Measurements from ENCODE around the gene PIGB. TPM values are rescaled to one million over a fixed set of nuclear protein-coding genes. Genes with fewer than 3 reads are reported as not detected.

PIGB gene
- total and polyA plus RNA-seq, 2 of the 13 experiments (the other 11 are each of a cell fraction or from before 2014, with no cell fraction given) = 14.5 to 19.1 TPM

DNA sequence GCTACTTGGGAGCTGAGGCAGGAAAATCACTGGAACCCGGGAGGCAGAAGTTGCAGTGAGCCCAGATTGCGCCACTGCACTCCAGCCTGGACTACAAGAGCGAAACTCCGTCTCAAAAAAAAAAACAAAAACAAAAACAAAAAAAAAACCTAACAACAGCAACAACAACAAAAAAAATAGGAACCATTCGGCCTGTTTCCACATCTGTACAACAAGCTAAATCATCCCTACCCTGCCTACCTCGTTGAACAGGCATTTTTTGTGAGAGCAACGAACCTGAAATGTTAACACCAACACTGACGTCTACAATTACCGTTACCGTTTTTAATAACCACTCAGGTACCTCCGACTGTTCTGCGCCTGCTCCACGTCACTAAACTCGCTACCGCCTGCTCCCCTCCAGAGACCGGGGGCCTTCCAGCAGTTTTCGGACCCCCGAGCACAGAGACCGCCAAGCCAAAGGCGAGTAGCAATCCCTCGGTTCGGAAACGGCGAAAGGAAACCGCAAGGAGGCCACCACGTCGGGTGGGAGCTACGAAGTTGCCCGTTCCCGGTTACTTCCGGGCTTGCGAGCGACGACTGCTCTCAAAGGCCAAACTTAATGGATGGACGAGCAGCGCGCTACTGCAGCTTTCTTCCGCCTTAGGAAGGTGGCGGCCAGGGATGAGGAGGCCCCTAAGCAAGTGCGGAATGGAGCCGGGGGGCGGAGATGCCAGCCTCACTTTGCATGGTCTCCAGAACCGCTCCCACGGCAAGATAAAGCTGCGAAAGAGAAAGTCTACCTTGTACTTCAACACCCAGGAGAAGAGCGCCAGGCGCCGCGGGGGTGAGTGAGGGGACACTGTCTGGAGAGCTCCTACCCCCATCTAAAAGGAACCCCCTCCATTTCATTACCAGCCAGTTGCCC, at the start of gene PIGB, which contains the start of gene PIGBOS1 (continued):
- TF ChIP-seq, protein P1, sequence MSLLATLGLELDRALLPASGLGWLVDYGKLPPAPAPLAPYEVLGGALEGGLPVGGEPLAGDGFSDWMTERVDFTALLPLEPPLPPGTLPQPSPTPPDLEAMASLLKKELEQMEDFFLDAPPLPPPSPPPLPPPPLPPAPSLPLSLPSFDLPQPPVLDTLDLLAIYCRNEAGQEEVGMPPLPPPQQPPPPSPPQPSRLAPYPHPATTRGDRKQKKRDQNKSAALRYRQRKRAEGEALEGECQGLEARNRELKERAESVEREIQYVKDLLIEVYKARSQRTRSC (CRISPR knock-in tag; IDR thresholded peaks at IDR 0.05; ENCODE audit: low read depth) = no peak
- TF ChIP-seq, protein P2, sequence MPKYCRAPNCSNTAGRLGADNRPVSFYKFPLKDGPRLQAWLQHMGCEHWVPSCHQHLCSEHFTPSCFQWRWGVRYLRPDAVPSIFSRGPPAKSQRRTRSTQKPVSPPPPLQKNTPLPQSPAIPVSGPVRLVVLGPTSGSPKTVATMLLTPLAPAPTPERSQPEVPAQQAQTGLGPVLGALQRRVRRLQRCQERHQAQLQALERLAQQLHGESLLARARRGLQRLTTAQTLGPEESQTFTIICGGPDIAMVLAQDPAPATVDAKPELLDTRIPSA (CRISPR knock-in tag; IDR thresholded peaks at IDR 0.05; ENCODE audit: borderline replicate concordance) = no peak
- TF ChIP-seq HNF4A (CRISPR knock-in tag; IDR thresholded peaks at IDR 0.05) (0 out of 2 replicates have a peak, but pooled peaks have one; percentile 1), ZC3H4 (CRISPR knock-in tag; IDR thresholded peaks at IDR 0.05; ENCODE audit: borderline replicate concordance) (peak; percentile 66; the same call in 1 of the 2 replicates), ZNF652 (CRISPR knock-in tag; IDR thresholded peaks at IDR 0.05; ENCODE audit: borderline replicate concordance, low read depth) (peak; percentile 55; the same call in 1 of the 2 replicates), ZC3H13 (CRISPR knock-in tag; IDR thresholded peaks at IDR 0.05) (peak; percentile 38; the same call in 1 of the 2 replicates), RORA (CRISPR knock-in tag; IDR thresholded peaks at IDR 0.05) (no peak), GZF1 (CRISPR knock-in tag; IDR thresholded peaks at IDR 0.05) (0 out of 2 replicates have a peak, but pooled peaks have one; percentile 18), ZNF382 (CRISPR knock-in tag; IDR thresholded peaks at IDR 0.05; ENCODE audit: borderline replicate concordance) (no peak), MYNN (CRISPR knock-in tag; IDR thresholded peaks at IDR 0.05; ENCODE audit: low read depth) (0 out of 2 replicates have a peak, but pooled peaks have one; percentile 44), HNRNPH1 (optimal IDR thresholded peaks at IDR 0.05; ENCODE audit: low read depth, low read length) (peak; percentile 33)
- TF ChIP-seq, protein P3, sequence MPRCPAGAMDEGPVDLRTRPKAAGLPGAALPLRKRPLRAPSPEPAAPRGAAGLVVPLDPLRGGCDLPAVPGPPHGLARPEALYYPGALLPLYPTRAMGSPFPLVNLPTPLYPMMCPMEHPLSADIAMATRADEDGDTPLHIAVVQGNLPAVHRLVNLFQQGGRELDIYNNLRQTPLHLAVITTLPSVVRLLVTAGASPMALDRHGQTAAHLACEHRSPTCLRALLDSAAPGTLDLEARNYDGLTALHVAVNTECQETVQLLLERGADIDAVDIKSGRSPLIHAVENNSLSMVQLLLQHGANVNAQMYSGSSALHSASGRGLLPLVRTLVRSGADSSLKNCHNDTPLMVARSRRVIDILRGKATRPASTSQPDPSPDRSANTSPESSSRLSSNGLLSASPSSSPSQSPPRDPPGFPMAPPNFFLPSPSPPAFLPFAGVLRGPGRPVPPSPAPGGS (CRISPR knock-in tag; IDR thresholded peaks at IDR 0.05) = 0 out of 2 replicates have a peak, but pooled peaks have one; percentile 56
- TF ChIP-seq, protein P4, sequence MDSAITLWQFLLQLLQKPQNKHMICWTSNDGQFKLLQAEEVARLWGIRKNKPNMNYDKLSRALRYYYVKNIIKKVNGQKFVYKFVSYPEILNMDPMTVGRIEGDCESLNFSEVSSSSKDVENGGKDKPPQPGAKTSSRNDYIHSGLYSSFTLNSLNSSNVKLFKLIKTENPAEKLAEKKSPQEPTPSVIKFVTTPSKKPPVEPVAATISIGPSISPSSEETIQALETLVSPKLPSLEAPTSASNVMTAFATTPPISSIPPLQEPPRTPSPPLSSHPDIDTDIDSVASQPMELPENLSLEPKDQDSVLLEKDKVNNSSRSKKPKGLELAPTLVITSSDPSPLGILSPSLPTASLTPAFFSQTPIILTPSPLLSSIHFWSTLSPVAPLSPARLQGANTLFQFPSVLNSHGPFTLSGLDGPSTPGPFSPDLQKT (CRISPR knock-in tag; IDR thresholded peaks at IDR 0.05; ENCODE audit: borderline replicate concordance) = no peak
- TF ChIP-seq, protein P5, sequence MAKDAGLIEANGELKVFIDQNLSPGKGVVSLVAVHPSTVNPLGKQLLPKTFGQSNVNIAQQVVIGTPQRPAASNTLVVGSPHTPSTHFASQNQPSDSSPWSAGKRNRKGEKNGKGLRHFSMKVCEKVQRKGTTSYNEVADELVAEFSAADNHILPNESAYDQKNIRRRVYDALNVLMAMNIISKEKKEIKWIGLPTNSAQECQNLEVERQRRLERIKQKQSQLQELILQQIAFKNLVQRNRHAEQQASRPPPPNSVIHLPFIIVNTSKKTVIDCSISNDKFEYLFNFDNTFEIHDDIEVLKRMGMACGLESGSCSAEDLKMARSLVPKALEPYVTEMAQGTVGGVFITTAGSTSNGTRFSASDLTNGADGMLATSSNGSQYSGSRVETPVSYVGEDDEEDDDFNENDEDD (CRISPR knock-in tag; IDR thresholded peaks at IDR 0.05; ENCODE audit: borderline replicate concordance) = peak; percentile 25; the same call in 1 of the 2 replicates

All from HepG2 (cell line).